Amniotic stem cell (primary cell): ENCODE measurements around the gene OVOL2.

Experiments used
- DNase-seq: peaks from one replicate; lab custom pipeline; 2025; lab: John Stamatoyannopoulos, UW

OVOL2 gene

GRCh38 chr20:18012901-18013300 lies 44.8 kb downstream of the OVOL2 start:
- DNase-seq = no peak

DNA sequence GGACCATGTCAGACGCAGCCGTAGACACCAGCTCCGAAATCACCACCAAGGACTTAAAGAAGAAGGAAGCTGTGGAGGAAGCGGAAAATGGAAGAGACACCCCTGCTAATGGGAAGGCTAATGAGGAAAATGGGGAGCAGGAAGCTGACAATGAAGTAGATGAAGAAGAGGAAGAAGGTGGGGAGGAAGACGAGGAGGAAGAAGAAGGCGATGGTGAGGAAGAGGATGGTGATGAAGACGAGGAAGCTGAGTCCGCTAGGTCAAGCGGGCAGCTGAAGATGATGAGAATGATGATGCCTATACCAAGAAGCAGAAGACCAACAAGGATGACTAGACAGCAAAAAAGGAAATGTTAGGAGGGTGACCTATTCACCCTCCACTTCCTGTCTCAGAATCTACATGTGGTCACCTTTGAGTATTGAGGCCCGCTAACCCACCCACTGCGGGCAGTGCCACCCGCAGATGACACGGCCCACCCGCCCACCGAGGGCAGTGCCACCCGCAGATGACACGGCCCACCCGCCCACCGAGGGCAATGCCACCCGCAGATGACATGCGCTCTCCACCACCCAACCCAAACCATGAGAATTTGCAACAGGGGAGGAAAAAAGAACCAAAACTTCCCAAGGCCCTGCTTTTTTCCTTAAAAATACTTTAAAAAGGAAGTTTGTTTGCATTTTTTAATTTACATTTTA lies 45.6 kb downstream of the OVOL2 start:
- DNase-seq = no peak

DNA sequence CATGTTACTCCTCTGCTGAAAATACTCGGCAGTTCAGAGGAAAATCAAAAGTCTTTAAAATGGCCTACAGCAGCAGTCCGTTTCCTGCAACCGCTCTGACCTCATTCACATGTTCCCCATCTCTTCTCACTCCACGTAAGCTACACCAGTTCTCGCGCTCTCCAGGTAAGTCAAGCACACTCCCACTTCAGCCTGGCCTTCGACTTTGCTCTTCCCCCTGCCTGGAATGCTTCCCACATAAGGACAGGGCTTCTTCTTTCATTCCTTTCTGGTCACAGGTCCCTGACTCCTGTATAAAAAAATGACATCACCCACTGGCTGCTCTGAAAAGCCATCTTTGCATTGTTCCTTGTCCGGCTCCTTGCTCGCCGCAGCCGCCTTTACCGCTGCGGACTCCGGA lies 46.2 kb downstream of the OVOL2 start:
- DNase-seq = no peak

- DNase-seq = no peak
Observed at GRCh38 chr20:18009116-18009515, 48.6 kb downstream of the OVOL2 start.

DNA sequence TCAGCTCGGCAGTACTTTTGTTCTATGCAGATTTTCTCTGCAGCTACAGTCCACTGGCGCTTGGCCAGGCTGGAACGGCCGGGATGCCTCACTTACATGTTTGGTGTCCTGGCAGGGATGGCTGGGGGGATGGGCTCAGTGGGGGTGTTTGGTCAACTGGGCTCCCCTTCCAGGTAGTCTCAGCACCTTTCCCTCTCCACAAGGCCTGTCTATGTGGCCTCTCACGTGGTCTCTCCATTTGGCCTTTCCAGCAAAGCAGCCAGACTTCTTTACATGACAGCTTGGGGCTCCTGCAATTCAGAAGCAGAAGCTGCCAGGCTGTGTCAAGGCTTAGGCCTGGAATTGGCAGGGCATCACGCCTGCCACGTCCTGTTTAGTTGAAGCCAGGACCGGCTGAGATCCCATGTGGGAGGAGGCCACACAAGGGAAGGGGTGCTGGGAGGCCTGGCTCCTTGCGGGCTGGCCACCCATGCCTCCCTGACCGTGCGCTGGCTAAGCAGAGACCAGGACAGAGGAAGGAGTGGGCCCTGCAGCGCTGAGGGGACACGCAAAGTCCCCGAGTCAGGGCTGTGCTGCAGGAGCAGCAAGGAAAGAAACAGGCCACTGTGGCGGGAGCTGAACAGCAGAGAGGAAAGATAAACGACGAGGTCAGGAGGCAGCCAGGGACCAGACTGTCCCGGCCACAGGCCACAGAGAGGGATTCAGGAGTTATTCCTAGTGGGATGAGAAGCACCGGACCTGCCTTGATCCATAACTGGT lies 50.0 kb downstream of the OVOL2 start:
- DNase-seq = no peak

DNA sequence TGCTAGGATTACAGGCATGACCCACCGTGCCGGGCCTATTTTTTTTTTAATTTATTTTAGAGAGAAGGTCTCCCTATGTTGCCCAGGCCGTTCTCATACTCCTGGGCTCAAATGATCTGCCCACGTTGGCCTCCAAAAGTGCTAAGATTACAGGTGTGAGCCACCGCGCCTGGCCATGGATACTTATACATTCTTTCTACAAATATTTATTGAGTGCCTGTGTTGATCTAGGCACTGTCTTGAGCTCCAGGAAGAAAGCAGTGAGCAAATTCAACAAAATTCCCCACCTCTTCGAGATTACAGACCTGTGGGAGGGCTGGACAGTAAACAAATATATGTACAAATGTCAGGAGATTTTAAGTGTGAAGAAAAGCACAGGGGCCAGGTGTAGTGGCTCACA lies 51.0 kb downstream of the OVOL2 start:
- no peak for DNase-seq

DNA sequence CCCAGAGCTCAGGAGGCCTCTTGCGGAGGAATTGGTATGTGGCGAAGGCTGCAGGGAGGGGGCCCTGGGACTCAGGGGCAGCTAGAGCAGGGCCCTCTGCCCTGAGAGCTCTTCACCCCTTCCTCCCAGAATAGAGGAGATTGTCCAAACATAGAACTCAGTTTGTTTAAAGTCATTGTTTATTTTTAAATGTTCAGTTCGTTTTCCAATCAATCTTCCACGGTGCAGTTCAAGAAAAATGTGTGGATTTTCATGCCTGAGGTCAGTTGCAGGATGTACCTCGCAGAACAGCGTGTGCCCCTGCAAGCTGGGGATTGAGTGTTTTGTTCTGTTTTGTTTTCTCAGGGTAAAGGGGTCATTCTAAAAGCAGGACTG lies 51.7 kb downstream of the OVOL2 start:
- DNase-seq = no peak

DNA sequence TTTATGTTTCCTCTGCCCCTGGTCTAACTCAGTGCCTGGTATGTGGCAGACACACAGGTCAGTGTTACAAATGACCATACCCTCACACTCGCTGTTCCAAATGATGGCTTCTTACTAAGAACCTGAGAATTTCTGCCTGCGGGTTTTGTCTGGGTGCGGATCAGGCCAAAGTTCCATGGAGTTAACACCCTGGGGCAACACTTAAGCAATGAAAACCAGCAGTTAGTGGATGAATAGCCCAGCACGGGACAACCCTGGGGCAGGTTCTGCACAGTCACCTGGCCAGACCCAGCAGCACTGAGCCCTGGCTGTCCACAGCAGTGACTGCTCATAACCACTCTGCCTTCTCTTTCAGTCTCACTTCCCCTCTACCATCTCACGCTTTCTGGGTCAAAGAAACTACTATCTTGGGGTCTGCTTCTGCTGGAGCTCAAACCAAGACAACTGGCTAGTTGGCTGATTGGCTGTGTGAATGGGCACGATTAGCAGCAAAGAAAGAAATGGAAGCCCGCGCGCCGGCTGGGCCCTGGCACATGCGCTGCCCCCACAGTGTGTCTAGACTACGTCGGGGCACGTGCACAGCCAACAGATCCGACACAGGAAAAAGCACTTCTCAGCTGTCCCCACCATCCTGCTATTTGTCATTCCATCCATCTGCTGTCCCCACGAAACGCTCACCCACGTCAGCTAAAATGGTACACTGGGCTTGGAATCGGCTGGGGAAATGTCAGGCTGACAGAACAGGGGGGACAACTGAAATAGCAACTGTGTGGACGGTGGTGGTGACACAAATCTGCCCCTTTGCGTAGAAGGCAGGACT lies 52.3 kb downstream of the OVOL2 start:
- no peak for DNase-seq

DNA sequence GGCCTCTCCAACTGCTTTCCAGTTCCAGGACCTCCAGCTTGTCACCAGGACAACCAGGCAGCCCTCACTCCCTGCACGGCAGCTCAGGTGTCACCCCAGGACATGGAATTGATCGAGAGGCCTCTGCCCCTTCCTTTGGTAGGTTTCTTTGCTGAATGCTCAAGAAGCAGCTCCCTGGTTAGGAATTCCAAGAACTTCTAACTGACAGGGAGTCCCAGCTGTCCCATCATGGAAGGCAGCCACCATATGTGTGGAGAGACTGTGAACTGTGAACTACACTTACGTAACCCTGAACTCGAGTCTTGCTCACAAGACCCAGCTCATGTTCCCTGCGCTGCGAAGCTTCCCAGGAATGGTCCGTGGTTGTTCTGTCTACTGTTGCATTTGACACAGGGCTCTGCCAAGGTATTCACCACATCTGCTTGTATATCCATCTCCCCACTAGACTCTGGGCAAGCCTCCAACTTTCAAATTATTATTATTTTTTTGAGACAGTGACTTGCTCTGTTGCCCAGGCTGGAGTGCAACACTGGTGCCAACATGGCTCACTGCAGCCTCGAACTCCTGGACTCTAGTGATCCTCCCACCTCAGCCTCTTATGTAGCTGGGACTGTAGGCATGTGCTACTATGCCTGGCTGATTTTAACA lies 53.2 kb downstream of the OVOL2 start:
- no peak for DNase-seq

GRCh38 chr20:18003897-18004296 lies 53.8 kb downstream of the OVOL2 start:
- DNase-seq = no peak

GRCh38 chr20:18001131-18001921 lies 56.4 kb downstream of the OVOL2 start:
- DNase-seq = no peak

- no peak for DNase-seq
Observed at GRCh38 chr20:17999566-17999965, 58.1 kb downstream of the OVOL2 start.

DNA sequence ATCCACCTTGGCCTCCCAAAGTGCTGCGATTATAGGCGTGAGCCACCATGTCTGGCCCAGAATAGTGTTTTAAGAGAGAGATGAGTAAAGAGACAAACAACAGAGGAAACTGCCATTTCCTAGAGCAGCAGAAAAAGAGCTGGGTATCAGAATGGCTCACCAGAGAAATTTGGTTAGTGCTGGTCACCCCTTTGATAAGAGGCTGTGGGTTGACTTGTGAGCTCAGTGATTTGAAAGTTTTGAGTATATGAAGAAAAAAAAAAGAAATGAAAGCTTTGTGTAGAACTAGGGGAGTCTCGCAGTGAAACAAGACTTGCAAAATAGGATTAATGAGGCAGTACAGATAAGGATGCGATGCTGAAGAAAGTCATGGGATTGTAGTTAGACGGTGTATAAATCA lies 59.3 kb downstream of the OVOL2 start:
- no peak for DNase-seq

DNA sequence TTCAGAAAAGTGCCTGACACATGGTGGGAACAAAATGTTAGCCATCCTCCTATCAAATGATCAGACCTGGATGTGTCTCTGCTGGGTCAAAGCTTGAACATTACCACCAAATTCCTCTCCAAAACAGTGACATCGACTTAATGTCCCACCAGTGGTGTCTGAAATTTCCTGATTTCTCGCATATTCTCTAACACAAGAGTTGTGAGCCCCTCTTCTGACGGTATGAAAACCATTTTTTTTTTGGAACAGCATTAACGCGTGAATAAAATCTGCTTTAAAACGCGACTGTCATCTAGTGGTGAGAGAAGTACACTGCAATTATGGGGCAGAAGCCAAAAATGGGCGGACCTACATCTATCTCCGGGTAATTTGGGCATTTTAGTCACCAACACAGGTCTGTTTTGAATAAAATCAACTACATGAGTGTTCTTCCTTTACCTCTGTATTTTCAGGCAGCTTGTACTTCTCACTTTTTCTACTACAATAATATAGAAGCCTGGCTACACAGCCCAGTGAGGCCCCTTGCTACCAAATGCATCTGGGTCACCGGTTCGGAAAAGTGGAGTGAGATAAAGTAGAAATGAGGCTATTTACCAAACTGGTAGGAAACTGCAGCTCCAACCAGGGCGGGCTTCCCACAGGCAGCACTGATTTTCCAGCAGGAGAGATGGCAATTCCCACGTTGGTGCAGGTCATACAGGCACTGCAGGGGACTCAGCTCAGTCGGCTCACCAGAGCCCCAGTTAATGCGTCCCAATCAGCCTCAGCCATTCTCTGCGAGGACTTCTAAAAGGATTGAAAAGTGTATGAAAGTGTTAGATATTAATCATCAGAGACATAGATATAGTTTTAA lies 61.5 kb downstream of the OVOL2 start:
- DNase-seq = peak; percentile 31

DNA sequence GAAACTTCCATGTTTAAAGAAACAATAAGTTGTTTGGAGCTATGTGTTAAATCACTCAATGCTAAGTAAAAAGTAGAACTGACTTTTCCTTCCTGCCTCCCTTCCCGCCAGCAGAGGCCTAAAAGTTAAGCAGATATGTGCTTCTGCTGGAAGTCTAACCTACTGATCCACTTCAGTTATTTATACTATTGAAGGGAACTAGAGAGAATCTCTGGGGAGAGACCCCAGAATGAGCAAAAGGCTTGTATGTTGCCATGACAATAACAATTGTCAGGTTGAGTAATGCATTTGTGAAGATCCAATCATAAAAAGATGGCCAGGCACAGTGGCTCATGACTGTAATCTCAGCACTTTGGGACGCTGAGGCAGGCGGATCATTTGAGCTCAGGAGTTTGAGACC lies 64.2 kb downstream of the OVOL2 start:
- no peak for DNase-seq

DNA sequence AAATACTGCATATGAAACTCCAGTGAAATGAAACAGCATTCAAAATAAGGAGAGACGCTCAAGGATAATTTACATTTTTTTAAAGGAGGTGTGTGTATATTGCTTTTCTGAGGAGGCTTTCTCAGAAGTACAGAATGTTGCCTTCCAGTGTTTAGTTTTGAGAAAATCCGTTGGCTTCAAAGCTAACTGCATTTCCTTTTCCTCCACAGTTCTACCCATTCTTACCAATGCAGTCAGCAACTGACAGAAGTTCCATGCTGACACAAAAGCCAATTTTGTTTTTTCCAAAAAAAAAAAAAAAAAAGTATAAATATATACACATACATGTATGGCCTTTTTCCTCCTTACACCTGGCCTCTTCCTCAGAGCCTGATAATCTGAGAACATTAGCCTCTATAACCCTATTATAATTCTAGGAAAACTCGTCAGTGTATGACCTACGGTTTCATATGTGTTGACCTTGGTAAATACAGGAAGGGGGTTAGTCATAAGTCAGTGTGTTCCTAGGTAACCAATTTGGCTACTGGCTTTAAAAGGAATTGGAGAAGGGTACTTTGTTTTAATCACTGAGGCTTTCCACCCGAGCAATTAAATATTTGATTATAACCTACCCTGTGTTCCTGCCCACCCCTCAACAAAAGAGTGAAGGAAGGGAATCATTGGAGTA lies 64.7 kb downstream of the OVOL2 start:
- DNase-seq = no peak

GRCh38 chr20:17992224-17992637 lies 65.5 kb downstream of the OVOL2 start:
- no peak for DNase-seq

GRCh38 chr20:17990278-17990972 lies 67.3 kb downstream of the OVOL2 start:
- no peak for DNase-seq

DNA sequence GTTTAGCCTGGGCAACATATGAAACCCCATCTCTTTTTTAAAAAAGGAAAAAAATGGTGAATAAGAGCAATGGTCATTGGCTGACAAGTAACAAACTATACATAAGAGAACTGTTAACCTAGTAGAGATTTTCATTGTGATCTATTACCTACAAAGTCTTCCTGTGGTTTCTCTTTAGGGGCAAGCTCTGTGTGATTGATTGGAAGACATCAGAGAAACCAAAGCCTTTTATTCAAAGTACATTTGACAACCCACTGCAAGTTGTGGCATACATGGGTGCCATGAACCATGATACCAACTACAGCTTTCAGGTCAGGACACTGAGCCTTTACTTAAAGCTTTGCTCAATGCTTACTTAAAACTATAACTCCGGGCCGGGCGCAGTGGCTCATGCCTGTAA lies 69.7 kb downstream of the OVOL2 start:
- DNase-seq = no peak
